Esophagus squamous epithelium (tissue), 4 donors: ENCODE results near the gene WNK2.

ENCODE experiments used
- CTCF ChIP-seq, 6 experiments: fragments of 450-650 bp in 4 of 6; fragments of 200-600 bp in 2 of 6; sonication (generic) in 2 of 6; IDR thresholded peaks; one replicate each; pipeline ENCODE4 v1.5.1; 2016 to 2019; ENCODE audit warnings: antibody characterized with exemption in 6 of 6, mild to moderate bottlenecking in 4 of 6, moderate library complexity in 4 of 6
- POLR2A ChIP-seq, 4 donors: fragments of 450-650 bp; IDR thresholded peaks; one replicate each; pipeline ENCODE4 v1.6.1; 2017; ENCODE audit warnings: antibody characterized with exemption in 4 of 4, mild to moderate bottlenecking in 4 of 4, moderate library complexity in 3 of 4

GRCh38 chr9:93261281-93261680, 77.3 kb downstream of the WNK2 start:
- TF ChIP-seq CTCF (IDR thresholded peaks at IDR 0.05) (peak in 1 of 6 experiments; percentile 7), POLR2A (IDR thresholded peaks at IDR 0.05) (no peak)
